Adrenal gland (tissue), 5 donors: ENCODE results near the gene HOXA10.

Experiments used
- CTCF ChIP-seq, 6 experiments: fragments of 450-650 bp in 4 of 6; fragments of 200-600 bp in 2 of 6; sonication (generic) in 1 of 6; IDR thresholded peaks; 1 replicate in 5 of 6; 2 replicates in 1 of 6; pipeline versions ENCODE4 v1.5.1 to v1.8.0; 2016 to 2021; ENCODE audit warnings: antibody characterized with exemption in 6 of 6, mild to moderate bottlenecking in 2 of 6, moderate library complexity in 1 of 6
- POLR2A ChIP-seq, 2 donors: fragments of 450-650 bp; IDR thresholded peaks; one replicate each; pipeline ENCODE4 v1.6.1; 2017; ENCODE audit warnings: antibody characterized with exemption in 2 of 2, mild to moderate bottlenecking in 2 of 2, moderate library complexity in 1 of 2
- donor health status: DM: no; HTN: no; CAD: no.

GRCh38 chr7:27145914-27146412 lies 28.2 kb downstream of the HOXA10 start:
- no peak for TF ChIP-seq CTCF (IDR thresholded peaks at IDR 0.05)
- TF ChIP-seq POLR2A (IDR thresholded peaks at IDR 0.05): no peak
